WTC11 (cell line): ENCODE data around the gene CD160.

Source experiments
- ATF3 ChIP-seq: sonication (generic); formaldehyde crosslinking; conservative IDR thresholded peaks from 2 replicates; pipeline ENCODE4 v1.8.1; 2022; ENCODE audit warnings: mild to moderate bottlenecking, missing genetic modification reagents
- TCF7 ChIP-seq: sonication (generic); formaldehyde crosslinking; IDR thresholded peaks from 2 replicates; pipeline ENCODE4 v1.8.0; 2022; ENCODE audit warnings: mild to moderate bottlenecking, low read depth, missing genetic modification reagents, moderate library complexity
- USF2 ChIP-seq: sonication (generic); formaldehyde crosslinking; IDR thresholded peaks from 2 replicates; pipeline ENCODE4 v1.8.1; 2023; ENCODE audit warnings: mild to moderate bottlenecking, missing genetic modification reagents, moderate library complexity

GRCh38 chr1:145714524-145715111 lies 4.7 kb upstream of the CD160 start:
- TF ChIP-seq ATF3 (CRISPR knock-in tag) (no peak), USF2 (CRISPR knock-in tag) (no peak), TCF7 (CRISPR knock-in tag) (no peak)
